PFSK-1 (cell line): ENCODE results near the gene RRAD.

Experiments used
- FOXP2 ChIP-seq: optimal IDR thresholded peaks from 2 replicates; pipeline ENCODE3; 2011; ENCODE audit warnings: borderline replicate concordance, control low read depth, inconsistent platforms; ENCODE audit not compliant: insufficient read depth; ENCODE audit errors: extremely low read length, extremely low read depth
- POLR2AphosphoS5 ChIP-seq: IDR thresholded peaks from 2 replicates; pipeline ENCODE4 v1.6.1; 2012; ENCODE audit warnings: low read depth, mild to moderate bottlenecking, control low read depth, low read length, moderate library complexity
- SIN3A ChIP-seq: IDR thresholded peaks from 2 replicates; pipeline ENCODE4 v1.6.1; 2012; ENCODE audit warnings: mild to moderate bottlenecking, low read length, moderate library complexity, borderline replicate concordance; ENCODE audit not compliant: insufficient read depth
- TAF1 ChIP-seq: IDR thresholded peaks from 2 replicates; pipeline ENCODE4 v1.6.1; 2012; ENCODE audit warnings: low read length, control low read depth, borderline replicate concordance; ENCODE audit not compliant: insufficient read depth
- TF ChIP-seq, protein P1 (sequence below), 2 experiments: IDR thresholded peaks; 2 replicates each; pipeline versions ENCODE4 v1.6.1 to v1.8.0; 2011 to 2012; ENCODE audit warnings: low read depth in 2 of 2, low read length in 2 of 2, control low read depth in 1 of 2, inconsistent platforms in 1 of 2, mild to moderate bottlenecking in 1 of 2, moderate library complexity in 1 of 2; ENCODE audit not compliant: insufficient read depth in 1 of 2

Gene RRAD

DNA sequence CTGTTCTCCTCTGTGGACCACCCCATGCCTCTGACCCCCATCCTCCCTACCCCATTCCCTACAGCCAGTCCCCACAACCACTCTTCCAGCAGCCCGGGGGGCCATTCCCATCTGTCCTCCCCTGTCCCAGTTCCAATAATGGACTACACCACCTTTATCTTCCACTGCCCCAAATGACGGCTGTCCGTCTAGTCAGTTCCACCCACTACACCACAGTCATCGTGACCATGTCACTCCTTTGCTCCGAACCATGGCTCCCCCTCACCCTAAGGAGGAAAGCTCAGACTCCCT lies 29.7 kb downstream of the RRAD start:
- TF ChIP-seq SIN3A, result no peak
- no peak for TF ChIP-seq POLR2AphosphoS5
- no peak for TF ChIP-seq TAF1
- no peak for TF ChIP-seq FOXP2
- TF ChIP-seq, protein P1, sequence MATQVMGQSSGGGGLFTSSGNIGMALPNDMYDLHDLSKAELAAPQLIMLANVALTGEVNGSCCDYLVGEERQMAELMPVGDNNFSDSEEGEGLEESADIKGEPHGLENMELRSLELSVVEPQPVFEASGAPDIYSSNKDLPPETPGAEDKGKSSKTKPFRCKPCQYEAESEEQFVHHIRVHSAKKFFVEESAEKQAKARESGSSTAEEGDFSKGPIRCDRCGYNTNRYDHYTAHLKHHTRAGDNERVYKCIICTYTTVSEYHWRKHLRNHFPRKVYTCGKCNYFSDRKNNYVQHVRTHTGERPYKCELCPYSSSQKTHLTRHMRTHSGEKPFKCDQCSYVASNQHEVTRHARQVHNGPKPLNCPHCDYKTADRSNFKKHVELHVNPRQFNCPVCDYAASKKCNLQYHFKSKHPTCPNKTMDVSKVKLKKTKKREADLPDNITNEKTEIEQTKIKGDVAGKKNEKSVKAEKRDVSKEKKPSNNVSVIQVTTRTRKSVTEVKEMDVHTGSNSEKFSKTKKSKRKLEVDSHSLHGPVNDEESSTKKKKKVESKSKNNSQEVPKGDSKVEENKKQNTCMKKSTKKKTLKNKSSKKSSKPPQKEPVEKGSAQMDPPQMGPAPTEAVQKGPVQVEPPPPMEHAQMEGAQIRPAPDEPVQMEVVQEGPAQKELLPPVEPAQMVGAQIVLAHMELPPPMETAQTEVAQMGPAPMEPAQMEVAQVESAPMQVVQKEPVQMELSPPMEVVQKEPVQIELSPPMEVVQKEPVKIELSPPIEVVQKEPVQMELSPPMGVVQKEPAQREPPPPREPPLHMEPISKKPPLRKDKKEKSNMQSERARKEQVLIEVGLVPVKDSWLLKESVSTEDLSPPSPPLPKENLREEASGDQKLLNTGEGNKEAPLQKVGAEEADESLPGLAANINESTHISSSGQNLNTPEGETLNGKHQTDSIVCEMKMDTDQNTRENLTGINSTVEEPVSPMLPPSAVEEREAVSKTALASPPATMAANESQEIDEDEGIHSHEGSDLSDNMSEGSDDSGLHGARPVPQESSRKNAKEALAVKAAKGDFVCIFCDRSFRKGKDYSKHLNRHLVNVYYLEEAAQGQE (IDR thresholded peaks at IDR 0.05; ENCODE audit: insufficient read depth in 1 of 2, low read depth in 2 of 2, low read length in 2 of 2), result no peak

DNA sequence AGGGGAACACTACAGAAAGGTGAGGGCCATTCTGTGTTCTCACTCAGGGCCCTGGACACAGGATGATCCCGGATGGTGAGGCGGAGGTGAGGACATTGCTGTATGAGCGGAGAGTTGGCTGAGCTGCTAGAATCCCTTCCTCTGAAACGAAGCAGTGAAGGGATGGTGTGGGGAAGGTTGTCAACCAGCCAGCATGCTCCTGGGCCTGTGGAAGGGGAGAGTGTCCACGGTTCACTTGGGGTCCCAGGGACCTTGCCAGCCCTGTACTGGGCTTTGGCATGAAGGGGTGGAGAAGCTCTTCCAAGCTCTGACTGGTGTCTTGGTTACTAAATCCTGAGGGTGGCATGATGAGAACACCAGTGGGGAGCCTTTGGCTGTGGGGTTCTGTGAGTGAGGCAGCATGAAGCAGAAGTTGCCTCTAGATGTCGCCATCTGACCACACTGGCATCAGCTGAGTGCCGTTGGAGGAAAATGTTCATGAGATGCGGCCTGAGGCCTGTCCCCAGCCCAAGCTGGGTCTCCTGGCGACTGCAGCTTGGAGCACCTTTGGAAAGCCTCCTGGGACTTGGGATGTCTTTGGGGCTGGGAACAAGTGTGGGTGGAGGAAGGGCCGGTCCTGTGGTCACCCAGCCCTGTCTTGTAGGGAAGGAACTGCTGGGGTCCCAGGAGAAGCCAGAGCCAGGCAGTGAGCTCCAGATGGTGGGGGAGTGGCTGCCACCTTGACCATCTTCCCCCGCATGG lies 30.2 kb downstream of the RRAD start:
- TF ChIP-seq FOXP2, result no peak
- TF ChIP-seq TAF1, result no peak
- no peak for TF ChIP-seq SIN3A
- TF ChIP-seq POLR2AphosphoS5, result no peak
- TF ChIP-seq, protein P1 (IDR thresholded peaks at IDR 0.05; ENCODE audit: insufficient read depth in 1 of 2, low read depth in 2 of 2, low read length in 2 of 2), result no peak

DNA sequence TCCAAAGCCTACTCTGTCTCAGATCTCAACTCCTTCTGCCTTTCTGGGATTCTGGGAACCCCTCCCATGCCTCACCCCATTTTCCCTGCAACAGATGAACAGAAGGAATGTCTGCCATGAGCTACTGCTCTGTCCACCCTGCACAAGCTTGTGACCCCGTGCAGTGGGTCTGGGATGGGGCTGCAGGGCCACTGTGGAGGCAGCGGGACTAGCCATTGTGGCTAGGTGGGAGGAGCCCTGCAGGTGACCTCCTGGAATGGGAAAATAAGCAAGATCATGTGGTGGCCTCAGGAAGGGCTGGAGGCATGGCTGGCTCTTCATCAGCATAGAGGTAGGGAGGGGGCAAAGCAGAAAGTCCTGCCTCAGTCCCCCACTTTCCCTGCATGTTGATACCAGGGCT lies 31.3 kb downstream of the RRAD start:
- TF ChIP-seq FOXP2 (no peak), POLR2AphosphoS5 (no peak), TAF1 (no peak), SIN3A (no peak)
- TF ChIP-seq, protein P1 (IDR thresholded peaks at IDR 0.05; ENCODE audit: insufficient read depth in 1 of 2, low read depth in 2 of 2, low read length in 2 of 2), result no peak

DNA sequence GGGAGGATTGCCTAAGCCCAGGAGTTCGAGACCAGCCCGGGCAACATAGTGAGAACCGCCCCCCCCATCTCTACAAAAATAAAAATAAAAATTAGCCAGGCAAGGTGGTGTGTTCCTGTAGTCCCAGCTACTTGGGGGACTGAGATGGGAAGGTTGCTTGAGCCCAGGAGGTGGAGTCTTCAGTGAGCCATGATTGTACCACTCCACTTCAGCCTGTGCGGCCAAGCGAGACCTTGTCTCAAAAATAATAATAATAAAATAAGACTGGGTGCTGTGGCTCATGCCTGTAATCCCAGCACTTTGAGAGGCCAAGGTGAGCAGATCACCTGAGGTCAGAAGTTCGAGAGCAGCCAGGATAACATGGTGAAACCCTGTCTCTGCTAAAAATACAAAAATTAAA lies 33.5 kb downstream of the RRAD start:
- TF ChIP-seq, protein P1 (IDR thresholded peaks at IDR 0.05; ENCODE audit: insufficient read depth in 1 of 2, low read depth in 2 of 2, low read length in 2 of 2), result no peak
- no peak for TF ChIP-seq POLR2AphosphoS5
- TF ChIP-seq TAF1, result no peak
- TF ChIP-seq SIN3A, result no peak
- TF ChIP-seq FOXP2, result no peak

DNA sequence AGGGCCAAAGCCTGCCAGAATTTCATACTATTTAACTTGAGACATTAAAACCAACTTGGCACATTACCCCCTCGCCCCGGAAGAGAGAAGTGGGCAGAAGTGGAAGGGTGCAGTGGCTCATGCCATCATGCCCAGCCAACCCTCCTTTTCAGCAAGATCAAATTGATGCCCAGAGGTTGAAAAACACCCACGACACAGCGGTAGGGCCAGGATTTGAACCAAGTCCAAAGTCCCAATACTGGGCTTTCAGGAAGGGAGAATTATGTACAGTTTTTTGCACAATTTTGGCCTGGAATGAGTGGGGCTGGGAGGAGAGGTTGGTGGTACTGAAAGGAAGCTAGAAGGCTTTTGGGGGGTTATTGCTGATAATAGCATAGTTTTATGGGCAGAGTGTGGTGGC lies 34.0 kb downstream of the RRAD start:
- TF ChIP-seq TAF1 (no peak), FOXP2 (no peak)
- TF ChIP-seq, protein P1 (IDR thresholded peaks at IDR 0.05; ENCODE audit: insufficient read depth in 1 of 2, low read depth in 2 of 2, low read length in 2 of 2), result no peak
